Upper lobe of left lung (tissue), 4 donors: ENCODE measurements around the gene SPTBN1.

Experiments used
- CTCF ChIP-seq, 6 experiments: fragments of 450-650 bp in 4 of 6; fragments of 200-600 bp in 2 of 6; sonication (generic) in 2 of 6; IDR thresholded peaks; one replicate each; pipeline ENCODE4 v1.5.1; 2016 to 2019; ENCODE audit warnings: antibody characterized with exemption in 6 of 6
- EP300 ChIP-seq, 4 donors: sonication (generic); formaldehyde crosslinking; IDR thresholded peaks; one replicate each; pipeline ENCODE4 v1.5.1; 2017; ENCODE audit warnings: antibody characterized with exemption in 4 of 4, control low read depth in 2 of 4
- POLR2A ChIP-seq, 4 donors: fragments of 450-650 bp; IDR thresholded peaks; one replicate each; pipeline ENCODE4 v1.5.1; 2016 to 2017; ENCODE audit warnings: antibody characterized with exemption in 4 of 4, mild to moderate bottlenecking in 2 of 4
- POLR2AphosphoS5 ChIP-seq, 2 donors: sonication (generic); formaldehyde crosslinking; IDR thresholded peaks; one replicate each; pipeline ENCODE4 v1.5.1; 2017; ENCODE audit warnings: antibody characterized with exemption in 2 of 2

- TF ChIP-seq POLR2A (IDR thresholded peaks at IDR 0.05) (no peak), CTCF (IDR thresholded peaks at IDR 0.05) (no peak), POLR2AphosphoS5 (IDR thresholded peaks at IDR 0.05) (no peak), EP300 (IDR thresholded peaks at IDR 0.05) (no peak)
Observed at GRCh38 chr2:54672590-54673456, 216.7 kb downstream of the SPTBN1 start.
